ENCODE data around the gene MALL.
"Not testable (repeated sequence)": the region's sequence is repeated elsewhere in the genome, so short reads cannot be mapped to it uniquely, and the experiment has no call there.

GRCh38 chr2:110055819-110056408 is 59.7 kb downstream of the MALL start:
- not testable (repeated sequence) for TF ChIP-seq POLR2A, CTCF (IDR thresholded peaks at IDR 0.05)
